ENCODE results near the gene ACVR1. TPM values are rescaled to one million over a fixed set of nuclear protein-coding genes. Genes with fewer than 3 reads are reported as not detected.
A peak's percentile ranks its signal among the peaks of the same experiment; 100 is the strongest.

ACVR1 gene
- total RNA-seq, 2 experiments from 2014 or later = 26.0 to 29.6 TPM

GRCh38 chr2:157843935-157844334 lies 32.2 kb downstream of the ACVR1 start:
- DNase-seq = no peak
- CTCF ChIA-PET = interaction anchor here (0.6 to 1.3 kb wide), 5 partner anchors 9 to 36 kb away, joined by 3 to 5 read pairs (median 3); no protein-coding TSS in a partner anchor
- POLR2A ChIA-PET = no interaction called here
- H3K27me3 Mint-ChIP-seq = no peaks in the 10 kb centered on the region
- H3K27ac Mint-ChIP-seq = no peak overlapping the region
- H3K9me3 Mint-ChIP-seq = peaks cover 5% of the 10 kb centered on the region
- no peak overlapping the region for H3K4me3 Mint-ChIP-seq
- H3K36me3 Mint-ChIP-seq (ENCODE audit: low read depth) = peaks cover 55% of the 10 kb centered on the region
- H3K4me1 Mint-ChIP-seq = peaks cover 17% of the 10 kb centered on the region

GRCh38 chr2:157843081-157843480 lies 33.0 kb downstream of the ACVR1 start:
- peaks cover 51% of the 10 kb centered on the region for H3K36me3 Mint-ChIP-seq (ENCODE audit: low read depth)
- ChIA-PET CTCF (interaction anchor here (0.6 to 1.3 kb wide), 2 partner anchors 10 to 37 kb away, joined by 3 read pairs; no protein-coding TSS in a partner anchor), POLR2A (no interaction called here)
- DNase-seq = no peak
- H3K9me3 Mint-ChIP-seq = peaks cover 4% of the 10 kb centered on the region
- H3K27ac Mint-ChIP-seq = no peak overlapping the region
- H3K27me3 Mint-ChIP-seq = no peaks in the 10 kb centered on the region
- no peak overlapping the region for H3K4me3 Mint-ChIP-seq
- peaks cover 23% of the 10 kb centered on the region for H3K4me1 Mint-ChIP-seq

DNA sequence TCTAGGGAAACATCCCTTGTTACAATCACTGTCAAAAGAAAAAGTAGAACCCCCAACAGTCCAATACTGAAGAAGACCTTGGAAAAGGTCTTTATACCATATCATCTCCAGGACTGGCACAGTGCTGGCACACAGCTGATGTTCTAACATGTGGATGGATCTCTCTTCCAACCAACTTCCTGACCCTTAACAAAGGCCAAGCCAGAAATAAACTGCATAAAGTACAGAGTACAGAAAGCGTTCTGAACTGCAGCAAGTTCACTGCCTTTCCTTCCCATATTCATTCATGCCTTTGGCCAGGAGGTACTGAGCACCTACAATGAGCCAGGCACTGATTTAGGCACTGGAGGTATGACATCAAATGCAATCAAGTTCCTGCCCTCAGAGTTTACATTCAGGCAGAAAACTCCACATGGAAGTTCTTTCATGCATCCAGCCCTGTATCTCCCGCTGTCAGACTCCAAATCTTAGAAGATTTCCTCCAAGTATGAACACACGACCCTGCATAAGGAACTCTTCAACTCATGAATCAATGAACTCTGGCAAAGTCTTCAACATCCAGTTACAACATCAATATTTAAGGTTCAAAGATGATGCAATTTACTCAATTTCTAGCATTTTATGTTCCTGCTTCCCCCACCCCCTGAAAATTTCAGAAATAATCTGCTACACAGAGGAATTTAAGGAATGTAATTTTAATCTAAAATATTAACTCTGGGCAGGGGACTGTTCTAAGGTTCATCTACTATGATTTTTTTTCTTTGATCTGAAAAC lies 33.8 kb downstream of the ACVR1 start:
- H3K27ac Mint-ChIP-seq = no peak overlapping the region
- CTCF ChIA-PET = no interaction called here
- POLR2A ChIA-PET = no interaction called here
- H3K27me3 Mint-ChIP-seq = no peaks in the 10 kb centered on the region
- no peaks in the 10 kb centered on the region for H3K9me3 Mint-ChIP-seq
- H3K36me3 Mint-ChIP-seq (ENCODE audit: low read depth) = peaks cover 49% of the 10 kb centered on the region
- no peak overlapping the region for H3K4me3 Mint-ChIP-seq
- H3K4me1 Mint-ChIP-seq = peaks cover 25% of the 10 kb centered on the region
- DNase-seq = no peak

DNA sequence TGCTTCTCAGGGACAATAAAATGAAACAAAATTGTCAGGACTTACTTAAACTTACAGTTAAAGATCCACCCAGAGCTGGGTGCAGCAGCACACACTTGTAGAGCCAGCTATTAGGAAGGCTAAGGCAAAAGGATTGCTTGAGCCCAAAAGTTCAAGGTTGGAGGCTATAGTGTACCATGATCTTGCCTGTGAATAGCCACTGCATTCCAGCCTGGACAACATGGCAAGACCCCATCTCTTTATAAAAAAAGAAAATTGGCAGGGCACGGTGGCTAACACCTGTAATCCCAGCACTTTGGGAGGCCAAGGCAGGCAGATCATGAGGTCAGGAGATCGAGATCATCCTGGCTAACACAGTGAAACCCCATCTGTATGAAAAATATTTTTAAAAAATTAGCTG lies 34.6 kb downstream of the ACVR1 start:
- no peak for DNase-seq
- no peaks in the 10 kb centered on the region for H3K9me3 Mint-ChIP-seq
- peaks cover 48% of the 10 kb centered on the region for H3K36me3 Mint-ChIP-seq (ENCODE audit: low read depth)
- no peaks in the 10 kb centered on the region for H3K27me3 Mint-ChIP-seq
- POLR2A ChIA-PET = no interaction called here
- no peak overlapping the region for H3K27ac Mint-ChIP-seq
- H3K4me3 Mint-ChIP-seq = no peak overlapping the region
- CTCF ChIA-PET = interaction anchor here (0.6 kb wide), 1 partner anchor 183 kb away, joined by 4 read pairs; no protein-coding TSS in a partner anchor
- peaks cover 32% of the 10 kb centered on the region for H3K4me1 Mint-ChIP-seq

DNA sequence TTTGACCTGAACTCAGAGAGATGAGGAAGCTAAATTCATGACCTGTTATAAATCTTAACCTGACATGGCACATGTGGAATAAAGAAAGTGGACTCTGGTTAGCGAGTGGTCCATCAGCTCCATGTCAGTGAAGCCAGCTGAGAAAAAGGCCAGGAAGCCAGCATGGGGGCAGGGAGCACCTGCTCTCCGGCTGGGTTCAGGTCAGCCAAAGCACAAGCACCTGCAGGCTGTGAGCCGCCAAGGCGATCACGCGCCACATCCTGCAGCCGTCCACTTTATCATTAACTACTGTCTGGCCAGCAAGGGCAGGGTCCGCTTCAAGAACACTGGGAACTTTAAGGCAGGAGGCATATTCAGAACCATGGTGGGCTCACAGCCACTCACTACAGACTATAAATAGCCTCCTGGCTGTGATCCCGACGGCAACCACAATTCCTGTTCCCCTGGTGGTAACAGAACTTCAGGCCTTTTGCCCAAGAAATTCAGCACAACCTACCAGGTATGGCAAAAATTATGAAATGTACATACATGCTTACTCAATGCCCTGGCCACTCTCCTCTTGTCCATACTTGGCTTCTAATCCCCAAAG lies 35.5 kb downstream of the ACVR1 start:
- H3K9me3 Mint-ChIP-seq = no peaks in the 10 kb centered on the region
- H3K36me3 Mint-ChIP-seq (ENCODE audit: low read depth) = peaks cover 46% of the 10 kb centered on the region
- H3K4me3 Mint-ChIP-seq = no peak overlapping the region
- ChIA-PET CTCF (interaction anchor here (0.6 kb wide), 1 partner anchor 184 kb away, joined by 4 read pairs; no protein-coding TSS in a partner anchor), POLR2A (no interaction called here)
- no peaks in the 10 kb centered on the region for H3K27me3 Mint-ChIP-seq
- peaks cover 37% of the 10 kb centered on the region for H3K4me1 Mint-ChIP-seq
- no peak overlapping the region for H3K27ac Mint-ChIP-seq
- DNase-seq = no peak

DNA sequence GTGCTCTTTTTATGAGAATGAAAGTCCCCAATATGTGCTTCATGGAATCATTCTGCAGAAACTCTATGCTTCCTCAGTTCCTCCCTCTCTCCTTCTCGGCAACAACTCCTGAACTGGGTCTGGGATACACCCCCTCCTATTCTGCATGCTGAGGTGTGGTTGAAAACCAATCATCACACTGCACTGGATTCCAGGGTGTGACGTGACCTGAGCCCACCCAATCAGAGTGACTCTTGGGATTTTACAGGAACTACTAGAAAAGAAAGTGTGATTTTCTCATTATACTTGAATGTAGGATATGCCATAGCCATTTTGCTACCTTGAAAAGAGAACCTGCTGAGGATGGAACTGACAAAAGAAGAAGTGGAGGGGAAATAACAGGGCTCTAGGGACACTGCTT lies 36.3 kb downstream of the ACVR1 start:
- H3K4me1 Mint-ChIP-seq = peaks cover 42% of the 10 kb centered on the region

DNA sequence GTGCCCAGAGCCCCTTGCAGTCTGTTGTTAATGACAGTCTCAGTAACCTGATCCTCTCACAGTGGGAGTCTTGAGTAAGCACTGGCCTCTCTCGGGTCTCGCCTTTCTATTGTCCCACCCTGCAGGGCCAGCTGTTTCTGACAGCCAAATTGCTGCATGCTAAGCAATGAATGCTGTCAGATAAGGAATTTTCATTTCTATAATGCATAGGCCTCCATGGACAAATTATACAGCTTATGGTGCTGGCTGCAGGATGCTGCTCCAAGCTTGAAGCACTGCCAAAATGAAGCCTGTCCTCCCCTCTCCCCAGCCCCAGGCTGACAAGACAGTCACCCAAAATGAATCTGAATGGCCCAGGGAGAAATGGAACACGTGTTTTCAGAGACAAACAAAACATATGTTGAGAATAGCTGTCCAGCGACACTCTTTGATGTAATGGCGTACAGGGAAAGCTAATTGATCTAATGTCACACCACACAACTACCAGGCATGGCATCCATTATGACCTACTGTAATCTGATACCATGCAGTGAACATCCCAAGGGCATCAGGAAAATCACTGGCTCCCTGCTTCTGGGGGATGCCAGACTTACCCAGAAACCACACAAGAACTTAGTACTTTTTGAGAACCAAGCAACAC lies 36.8 kb downstream of the ACVR1 start:
- H3K36me3 Mint-ChIP-seq (ENCODE audit: low read depth) = peaks cover 42% of the 10 kb centered on the region
- CTCF ChIA-PET = interaction anchor here (1.0 kb wide), 1 partner anchor 10 kb away, joined by 4 read pairs; no protein-coding TSS in a partner anchor
- no peak overlapping the region for H3K27ac Mint-ChIP-seq
- H3K27me3 Mint-ChIP-seq = no peaks in the 10 kb centered on the region
- POLR2A ChIA-PET = interaction anchor here (0.6 kb wide), 1 partner anchor 172 kb away, joined by 3 read pairs; no protein-coding TSS in a partner anchor
- no peak overlapping the region for H3K4me3 Mint-ChIP-seq
- DNase-seq = no peak
- H3K9me3 Mint-ChIP-seq = no peaks in the 10 kb centered on the region
- H3K4me1 Mint-ChIP-seq = peaks cover 44% of the 10 kb centered on the region

More for the DNA sequence above, 36.3 kb downstream of the ACVR1 start:
- ChIA-PET POLR2A (no interaction called here), CTCF (interaction anchor here (1.0 kb wide), 1 partner anchor 10 kb away, joined by 4 read pairs; no protein-coding TSS in a partner anchor)
- H3K27ac Mint-ChIP-seq = peak overlapping the region; percentile 65
- no peaks in the 10 kb centered on the region for H3K27me3 Mint-ChIP-seq
- H3K36me3 Mint-ChIP-seq (ENCODE audit: low read depth) = peaks cover 41% of the 10 kb centered on the region
- H3K9me3 Mint-ChIP-seq = no peaks in the 10 kb centered on the region
- no peak overlapping the region for H3K4me3 Mint-ChIP-seq
- DNase-seq = no peak

DNA sequence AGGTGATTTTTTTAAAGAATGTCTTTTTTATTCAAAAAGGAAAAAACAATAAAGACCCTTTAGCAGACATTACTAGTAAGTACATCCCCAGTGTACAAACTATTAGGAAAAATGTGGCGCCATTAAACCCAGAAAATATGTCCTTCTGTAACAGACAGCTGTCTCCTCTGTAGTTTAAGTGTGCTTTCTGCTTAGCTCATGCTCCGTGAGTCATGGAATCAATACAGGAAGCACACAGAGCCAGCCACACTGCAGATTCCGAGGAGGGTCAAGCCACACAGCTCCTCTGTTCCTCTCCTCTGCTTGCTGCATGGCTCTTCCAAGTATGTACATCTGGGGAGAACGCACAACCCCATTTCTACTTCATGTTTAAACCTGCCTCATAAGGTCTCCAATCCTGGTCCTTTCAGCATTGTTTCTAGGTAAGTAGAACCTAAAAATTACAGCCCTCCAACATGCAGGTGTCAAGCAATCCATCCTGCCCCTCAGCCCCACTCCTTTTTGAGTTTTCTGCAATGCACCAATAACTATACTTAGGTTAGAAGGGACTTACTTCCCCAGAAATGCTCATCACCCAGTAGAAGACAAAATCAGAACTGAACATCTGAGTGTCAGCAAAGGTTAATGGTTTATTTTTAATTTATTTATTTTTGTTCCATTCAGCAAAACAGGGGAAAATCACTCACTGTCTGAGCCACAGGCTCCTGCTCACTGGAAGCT lies 37.5 kb downstream of the ACVR1 start:
- CTCF ChIA-PET = interaction anchor here (1.0 kb wide), 1 partner anchor 11 kb away, joined by 4 read pairs; no protein-coding TSS in a partner anchor
- H3K4me1 Mint-ChIP-seq = peaks cover 44% of the 10 kb centered on the region
- peaks cover 41% of the 10 kb centered on the region for H3K36me3 Mint-ChIP-seq (ENCODE audit: low read depth)
- H3K27me3 Mint-ChIP-seq = no peaks in the 10 kb centered on the region
- no peaks in the 10 kb centered on the region for H3K9me3 Mint-ChIP-seq
- POLR2A ChIA-PET = interaction anchor here (0.6 kb wide), 2 partner anchors 172 to 398 kb away, joined by 3 to 5 read pairs; no protein-coding TSS in a partner anchor
- DNase-seq = peak; percentile 29
- H3K4me3 Mint-ChIP-seq = no peak overlapping the region
- H3K27ac Mint-ChIP-seq = no peak overlapping the region

DNA sequence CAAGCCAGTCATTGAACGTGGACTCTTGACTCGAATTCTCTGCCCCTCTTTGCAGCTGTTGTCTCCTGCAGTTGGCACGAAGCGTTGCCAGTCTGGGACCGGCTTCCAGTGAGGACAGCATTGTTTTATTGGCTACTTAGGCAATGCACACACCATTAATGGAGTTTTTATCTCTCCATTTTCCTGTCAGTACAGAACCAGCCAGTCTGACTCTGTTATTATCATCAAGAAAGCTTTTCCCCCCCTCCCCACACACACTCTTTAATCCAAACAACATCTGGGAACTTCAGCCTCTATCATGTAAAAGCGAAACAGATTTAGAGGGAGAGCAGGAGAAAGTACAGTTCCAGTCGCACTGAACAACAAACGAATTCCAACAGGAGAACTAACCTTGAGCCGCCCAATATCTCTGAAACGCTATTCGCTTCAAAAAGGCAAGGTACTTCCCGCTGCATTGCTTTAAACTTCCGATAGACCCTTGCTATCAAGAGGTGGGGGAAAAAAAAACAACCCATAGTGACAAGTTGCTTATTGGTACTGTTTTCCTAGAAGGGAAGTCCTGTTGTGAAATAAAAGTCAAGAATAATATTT lies 38.2 kb downstream of the ACVR1 start:
- DNase-seq = no peak
- Mint-ChIP-seq H3K36me3 (ENCODE audit: low read depth) (peaks cover 43% of the 10 kb centered on the region), H3K27ac (peak overlapping the region; percentile 65), H3K4me3 (no peak overlapping the region), H3K4me1 (peaks cover 44% of the 10 kb centered on the region), H3K9me3 (no peaks in the 10 kb centered on the region), H3K27me3 (no peaks in the 10 kb centered on the region)
- ChIA-PET POLR2A (no interaction called here), CTCF (no interaction called here)

- Mint-ChIP-seq H3K27ac (no peak overlapping the region), H3K27me3 (no peaks in the 10 kb centered on the region), H3K4me3 (no peak overlapping the region), H3K9me3 (no peaks in the 10 kb centered on the region), H3K36me3 (ENCODE audit: low read depth) (peaks cover 40% of the 10 kb centered on the region), H3K4me1 (peaks cover 44% of the 10 kb centered on the region)
- POLR2A ChIA-PET = no interaction called here
- DNase-seq = no peak
- CTCF ChIA-PET = interaction anchor here (0.8 to 1.8 kb wide), 2 partner anchors 18 to 19 kb away, joined by 3 to 4 read pairs; no protein-coding TSS in a partner anchor
These were observed 39.6 kb downstream of the ACVR1 start for GRCh38 chr2:157836531-157836930.

DNA sequence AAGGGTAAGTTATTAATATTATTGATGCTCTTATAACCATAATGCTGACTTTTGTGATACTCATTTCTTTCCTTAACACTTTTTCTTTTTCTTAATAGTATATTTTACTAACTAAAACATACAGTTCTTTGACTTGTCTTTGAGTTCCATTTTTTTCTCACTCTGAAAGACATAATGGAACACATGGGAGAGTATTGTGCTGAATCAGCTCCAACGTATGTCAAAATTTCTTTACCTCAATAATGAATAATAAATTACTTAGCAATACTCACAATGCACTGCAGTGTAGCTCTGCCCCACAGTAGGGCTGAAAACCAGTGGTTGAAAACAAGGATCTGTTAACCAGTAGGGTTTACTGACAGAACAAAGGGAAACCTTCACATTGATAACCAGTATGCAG lies 40.7 kb downstream of the ACVR1 start:
- Mint-ChIP-seq H3K36me3 (ENCODE audit: low read depth) (peaks cover 41% of the 10 kb centered on the region), H3K4me1 (peaks cover 52% of the 10 kb centered on the region)
- POLR2A ChIA-PET = no interaction called here

DNA sequence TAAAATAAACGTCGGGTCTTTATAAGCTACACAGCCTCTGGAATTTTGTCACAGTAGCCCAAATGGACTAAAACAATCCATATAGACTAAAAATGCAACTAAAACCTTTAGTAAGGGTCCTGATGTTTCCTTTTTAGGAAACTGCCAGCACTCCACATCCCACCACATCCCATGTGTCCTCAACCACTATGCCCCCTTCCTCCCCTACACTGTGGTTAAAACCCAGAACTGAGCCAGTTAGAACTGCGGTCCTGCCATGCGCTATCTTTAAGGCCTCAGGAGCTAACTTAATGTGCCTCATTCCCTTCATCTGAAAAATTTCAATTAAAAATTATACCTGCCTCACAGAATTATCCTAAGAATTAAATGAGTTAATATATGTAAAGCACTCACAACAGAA lies 41.1 kb downstream of the ACVR1 start:
- Mint-ChIP-seq H3K27ac (no peak overlapping the region), H3K9me3 (no peaks in the 10 kb centered on the region), H3K27me3 (no peaks in the 10 kb centered on the region), H3K4me3 (no peak overlapping the region), H3K36me3 (ENCODE audit: low read depth) (peaks cover 43% of the 10 kb centered on the region), H3K4me1 (peaks cover 52% of the 10 kb centered on the region)
- DNase-seq = no peak
- POLR2A ChIA-PET = no interaction called here
- CTCF ChIA-PET = no interaction called here

More for the DNA sequence above, 40.7 kb downstream of the ACVR1 start:
- Mint-ChIP-seq H3K9me3 (no peaks in the 10 kb centered on the region), H3K27me3 (no peaks in the 10 kb centered on the region), H3K27ac (no peak overlapping the region), H3K4me3 (no peak overlapping the region)
- CTCF ChIA-PET = interaction anchor here (1.8 kb wide), 1 partner anchor 21 kb away, joined by 4 read pairs; no protein-coding TSS in a partner anchor
- no peak for DNase-seq
